GM19438 (cell line): ENCODE measurements around the gene PROM1.

Experiments used
- ATAC-seq: cut with Tn5 transposase; IDR thresholded peaks from one replicate; pipeline ENCODE4 v1.9.1; 2021; ENCODE audit warnings: low read depth; ENCODE audit not compliant: unreplicated experiment

PROM1 gene

GRCh38 chr4:15918484-15919129 lies 165.2 kb downstream of the PROM1 start:
- ATAC-seq, result no peak
